Osteoblast (primary cell): ENCODE measurements around the gene CACNA1C. TPM values are rescaled to one million over a fixed set of nuclear protein-coding genes. Genes with fewer than 3 reads are reported as not detected.

ENCODE experiments used
- DNase-seq: peaks from one replicate; pipeline ENCODE4 v3.0.0; 2011; ENCODE audit warnings: low spot score, mixed read lengths; ENCODE audit not compliant: insufficient read length; ENCODE audit errors: missing footprints
- H2AFZ ChIP-seq: 2 replicates; pipeline ENCODE4 v1.6.0; 2011; ENCODE audit warnings: mild to moderate bottlenecking, low read length
- H3K27ac ChIP-seq: 2 replicates; pipeline ENCODE4 v1.5.1; 2011; ENCODE audit warnings: mild to moderate bottlenecking, low read depth, low read length, moderate library complexity
- H3K27me3 ChIP-seq: 2 replicates; pipeline ENCODE4 v1.6.0; 2012; ENCODE audit warnings: mild to moderate bottlenecking, control low read depth, inconsistent platforms, low read length, moderate library complexity; ENCODE audit not compliant: insufficient read depth
- H3K36me3 ChIP-seq: 2 replicates; pipeline ENCODE4 v1.5.1; 2011; ENCODE audit warnings: mild to moderate bottlenecking, low read length, control low read depth, moderate library complexity; ENCODE audit not compliant: insufficient read depth
- H3K4me1 ChIP-seq: 2 replicates; pipeline ENCODE4 v1.5.1; 2011; ENCODE audit warnings: mild to moderate bottlenecking, low read length, control low read depth, moderate library complexity; ENCODE audit not compliant: insufficient read depth
- H3K4me2 ChIP-seq: 2 replicates; pipeline ENCODE4 v1.6.0; 2011; ENCODE audit warnings: mild to moderate bottlenecking, low read length; ENCODE audit not compliant: insufficient read depth
- H3K4me3 ChIP-seq: fragments of 200-600 bp; sonication (generic); 3 replicates; pipeline ENCODE4 v1.5.1; 2012; ENCODE audit warnings: mild to moderate bottlenecking, low read length, inconsistent platforms; ENCODE audit not compliant: insufficient read depth
- H3K79me2 ChIP-seq: 2 replicates; pipeline ENCODE4 v1.6.0; 2012; ENCODE audit warnings: mild to moderate bottlenecking, low read length, control low read depth, inconsistent platforms; ENCODE audit not compliant: insufficient read depth
- H3K9me3 ChIP-seq: 2 replicates; pipeline ENCODE4 v1.5.1; 2011; ENCODE audit warnings: low read depth, low read length, control low read depth
- H4K20me1 ChIP-seq: 2 replicates; pipeline ENCODE4 v1.6.0; 2012; ENCODE audit warnings: mild to moderate bottlenecking, low read length, control low read depth; ENCODE audit not compliant: insufficient read depth
- CTCF ChIP-seq: IDR thresholded peaks from 2 replicates; pipeline ENCODE4 v1.5.1; 2011; ENCODE audit warnings: mild to moderate bottlenecking, low read depth, low read length, moderate library complexity; ENCODE audit errors: extremely low read depth
- total RNA-seq: library from RNA; depleted of rRNA; stranded (reverse); fragments of >200 nt; gene quantifications from 2 replicates; pipeline ENCODE4 v1.2.3, GENCODE V29; 2012

The CACNA1C gene
- total RNA-seq, 1 donor = 19.2 TPM

DNA sequence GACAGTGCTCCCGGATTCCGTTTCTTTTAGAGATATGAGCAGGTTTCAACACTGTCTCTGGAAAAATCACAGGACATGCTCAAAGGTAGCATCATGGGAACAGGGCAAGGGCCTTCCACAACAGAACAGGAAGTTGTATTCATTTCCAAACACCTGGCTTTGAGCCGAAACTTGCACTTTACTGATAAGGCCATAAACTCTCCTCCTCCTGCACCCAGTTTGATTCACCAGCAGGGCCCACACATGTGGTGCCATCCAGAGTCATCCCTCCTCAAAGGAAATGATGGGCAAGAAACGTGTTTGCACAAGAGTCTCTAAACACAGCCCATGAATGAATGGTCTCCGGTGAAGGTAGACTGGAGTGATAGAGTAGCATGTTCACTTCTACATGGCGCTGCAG lies 473.6 kb downstream of the CACNA1C start:
- Histone ChIP-seq H2AFZ (no peak overlapping the region), H3K36me3 (peaks cover 3% of the 10 kb centered on the region), H3K27ac (no peak overlapping the region), H3K4me1 (no peaks in the 10 kb centered on the region), H4K20me1 (peaks cover 3% of the 10 kb centered on the region), H3K4me2 (no peak overlapping the region), H3K27me3 (no peaks in the 10 kb centered on the region), H3K4me3 (no peak overlapping the region), H3K9me3 (no peaks in the 10 kb centered on the region), H3K79me2 (no peaks in the 10 kb centered on the region)
- TF ChIP-seq CTCF = no peak
- DNase-seq = no peak

DNA sequence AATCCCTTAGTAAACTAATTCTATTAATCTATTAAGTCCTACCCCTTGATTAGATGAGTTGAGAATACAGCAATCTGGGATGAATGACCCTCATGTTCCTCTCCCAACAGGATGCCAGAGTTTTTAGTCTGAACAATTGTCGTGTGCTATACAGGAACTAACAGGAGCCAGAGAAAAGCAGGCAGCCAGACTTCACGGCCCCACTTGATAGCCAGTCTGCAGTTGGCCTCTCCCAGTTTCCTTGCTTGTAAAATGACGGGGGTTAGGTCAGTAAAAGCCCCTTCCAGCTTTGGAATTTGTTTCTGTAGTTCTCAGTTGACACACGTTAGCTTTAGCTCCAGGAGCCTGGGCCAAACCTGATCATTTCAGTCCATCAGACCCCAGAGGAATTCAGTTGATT lies 475.2 kb downstream of the CACNA1C start:
- no peak overlapping the region for H3K27ac ChIP-seq
- H2AFZ ChIP-seq = no peak overlapping the region
- no peak for TF ChIP-seq CTCF
- H3K9me3 ChIP-seq = no peaks in the 10 kb centered on the region
- no peak overlapping the region for H3K4me3 ChIP-seq
- no peaks in the 10 kb centered on the region for H3K4me1 ChIP-seq
- peaks cover 3% of the 10 kb centered on the region for H3K36me3 ChIP-seq
- peak; percentile 65 for DNase-seq
- H3K79me2 ChIP-seq = no peaks in the 10 kb centered on the region
- H3K27me3 ChIP-seq = no peaks in the 10 kb centered on the region
- H4K20me1 ChIP-seq = peaks cover 3% of the 10 kb centered on the region
- H3K4me2 ChIP-seq = no peak overlapping the region

GRCh38 chr12:2529807-2530206 lies 477.0 kb downstream of the CACNA1C start:
- no peak overlapping the region for H3K27ac ChIP-seq
- H2AFZ ChIP-seq = no peak overlapping the region
- H3K4me2 ChIP-seq = no peak overlapping the region
- H3K4me1 ChIP-seq = no peaks in the 10 kb centered on the region
- no peak overlapping the region for H3K4me3 ChIP-seq
- H3K36me3 ChIP-seq = peaks cover 3% of the 10 kb centered on the region
- H3K27me3 ChIP-seq = no peaks in the 10 kb centered on the region
- peaks cover 3% of the 10 kb centered on the region for H4K20me1 ChIP-seq
- no peak for TF ChIP-seq CTCF
- no peaks in the 10 kb centered on the region for H3K9me3 ChIP-seq
- DNase-seq = no peak
- no peaks in the 10 kb centered on the region for H3K79me2 ChIP-seq

GRCh38 chr12:2531371-2531770 lies 478.6 kb downstream of the CACNA1C start:
- H3K27me3 ChIP-seq = no peaks in the 10 kb centered on the region
- no peak for DNase-seq
- H3K9me3 ChIP-seq = no peaks in the 10 kb centered on the region
- no peak overlapping the region for H2AFZ ChIP-seq
- H3K4me3 ChIP-seq = no peak overlapping the region
- TF ChIP-seq CTCF = no peak
- H3K79me2 ChIP-seq = no peaks in the 10 kb centered on the region
- peaks cover 3% of the 10 kb centered on the region for H4K20me1 ChIP-seq
- no peaks in the 10 kb centered on the region for H3K4me1 ChIP-seq
- no peak overlapping the region for H3K4me2 ChIP-seq
- H3K27ac ChIP-seq = no peak overlapping the region
- peaks cover 3% of the 10 kb centered on the region for H3K36me3 ChIP-seq
